Prostate gland (tissue), 2 donors: ENCODE results near the gene BEX1.

Experiments used
- CTCF ChIP-seq, 4 experiments: fragments of 200-600 bp in 2 of 4; fragments of 450-650 bp in 2 of 4; sonication (generic) in 2 of 4; IDR thresholded peaks; 1 replicate in 3 of 4; 2 replicates in 1 of 4; pipeline ENCODE4 v1.5.1; 2016 to 2019; ENCODE audit warnings: antibody characterized with exemption in 4 of 4, mild to moderate bottlenecking in 2 of 4, moderate library complexity in 2 of 4
- POLR2A ChIP-seq: fragments of 450-650 bp; IDR thresholded peaks from one replicate; pipeline ENCODE4 v1.6.1; 2016; ENCODE audit warnings: antibody characterized with exemption, mild to moderate bottlenecking

DNA sequence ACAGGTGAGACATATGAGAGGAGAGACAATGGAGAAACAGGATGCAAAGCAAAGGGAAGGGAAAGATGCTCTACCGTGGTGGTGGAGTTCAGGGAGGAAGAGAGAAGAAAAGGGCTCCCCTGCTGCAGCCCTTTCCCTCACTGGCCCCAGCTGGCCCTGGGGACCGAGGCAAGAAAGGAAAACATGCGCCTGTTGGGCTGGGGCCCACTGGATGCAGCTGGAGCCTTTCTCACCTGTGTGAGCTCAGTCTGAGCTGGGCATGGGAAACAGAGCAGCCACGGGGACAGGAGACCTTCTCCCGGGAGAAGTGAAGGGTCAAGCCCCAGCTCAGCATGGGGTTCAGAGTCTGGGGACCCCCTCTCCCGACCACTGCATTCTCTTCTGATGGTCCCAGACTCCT lies 17.1 kb upstream of the BEX1 start:
- TF ChIP-seq CTCF (IDR thresholded peaks at IDR 0.05) (no peak), POLR2A (no peak)
